ENCODE results near the gene LTB.

- no peak for TF ChIP-seq BCL6 (CRISPR knock-in tag; IDR thresholded peaks at IDR 0.05)
- no peak for TF ChIP-seq NR4A1 (CRISPR knock-in tag; IDR thresholded peaks at IDR 0.05)
- TF ChIP-seq NR4A1 (tag; IDR thresholded peaks at IDR 0.05), result no peak
- TF ChIP-seq EP300 (IDR thresholded peaks at IDR 0.05; ENCODE audit: low read length), result peak; percentile 28
- no peak for TF ChIP-seq REST (IDR thresholded peaks at IDR 0.05; ENCODE audit: borderline replicate concordance)
- no peak for TF ChIP-seq REST (CRISPR knock-in tag; IDR thresholded peaks at IDR 0.05; ENCODE audit: low read depth)
- TF ChIP-seq STAG1 (CRISPR knock-in tag; IDR thresholded peaks at IDR 0.05; ENCODE audit: borderline replicate concordance), result no peak
Measured at GRCh38 chr6:31558631-31559500, 23.4 kb downstream of the LTB start.

Data from K562 (cell line).